GM21515 (cell line): ENCODE results near the gene EIF3M.
A peak's percentile ranks its signal among the peaks of the same experiment; 100 is the strongest.

Source experiments
- ATAC-seq: cut with Tn5 transposase; IDR thresholded peaks from one replicate; pipeline ENCODE4 v1.9.1; 2021; ENCODE audit not compliant: unreplicated experiment

EIF3M gene

DNA sequence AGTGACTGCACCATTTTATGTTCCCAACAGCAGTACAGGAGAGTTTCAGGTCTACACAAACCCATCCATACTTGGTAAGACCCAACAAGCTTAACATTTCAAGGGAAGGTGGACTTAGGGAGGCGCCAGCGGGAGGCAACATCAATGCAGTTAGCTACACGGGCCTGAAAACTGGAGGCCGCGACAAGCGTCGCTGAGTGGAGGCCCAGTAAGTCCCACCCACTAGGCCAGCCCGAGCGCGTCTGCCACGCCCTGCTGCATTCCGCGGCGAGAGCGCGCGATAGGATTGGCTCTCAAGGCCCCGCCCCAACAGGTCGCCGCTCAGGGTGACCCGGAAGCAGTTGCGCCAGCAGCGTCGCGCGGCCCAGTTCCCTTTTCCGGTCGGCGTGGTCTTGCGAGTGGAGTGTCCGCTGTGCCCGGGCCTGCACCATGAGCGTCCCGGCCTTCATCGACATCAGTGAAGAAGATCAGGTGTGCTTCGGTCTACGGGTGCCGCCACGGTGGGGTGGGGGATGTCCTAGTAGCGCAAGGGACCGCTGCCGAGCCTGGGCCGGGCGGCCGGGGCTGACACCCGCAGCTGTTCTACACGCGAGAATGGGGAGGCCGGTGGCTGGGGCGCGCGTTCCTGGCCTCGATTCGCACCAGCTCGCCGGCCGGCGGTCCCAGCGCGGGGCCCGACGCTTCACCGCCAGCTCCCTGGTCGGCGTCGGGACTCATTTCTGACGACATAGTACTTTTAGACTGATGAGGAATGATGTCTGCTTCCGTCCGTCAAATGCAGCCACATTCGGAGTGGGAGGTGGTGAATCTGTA, at the start of gene EIF3M:
EIF3M (plus strand) TSS at position 373 of the 813 bp plus-strand sequence; CDS start at position 430, 57 bp downstream.
- ATAC-seq = peak; percentile 98

DNA sequence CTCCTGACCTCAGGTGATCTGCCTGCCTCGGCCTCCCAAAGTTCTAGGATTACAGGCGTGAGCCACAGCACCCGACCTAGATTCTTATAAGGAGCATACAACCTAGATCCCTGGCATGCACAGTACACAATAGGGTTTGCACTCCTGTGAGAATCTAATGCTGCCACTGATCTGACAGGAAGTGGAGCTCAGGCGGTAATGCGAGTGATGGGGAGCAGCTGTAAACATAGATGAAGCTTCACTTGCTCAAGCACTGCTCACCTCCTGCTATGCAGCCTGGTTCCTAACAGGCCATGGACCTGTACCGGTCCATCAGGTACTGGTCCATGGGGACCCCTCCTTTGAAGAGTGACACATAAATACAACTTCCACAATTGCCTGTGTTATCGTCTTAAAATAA, 44.8 kb upstream of the EIF3M start:
- ATAC-seq = no peak

DNA sequence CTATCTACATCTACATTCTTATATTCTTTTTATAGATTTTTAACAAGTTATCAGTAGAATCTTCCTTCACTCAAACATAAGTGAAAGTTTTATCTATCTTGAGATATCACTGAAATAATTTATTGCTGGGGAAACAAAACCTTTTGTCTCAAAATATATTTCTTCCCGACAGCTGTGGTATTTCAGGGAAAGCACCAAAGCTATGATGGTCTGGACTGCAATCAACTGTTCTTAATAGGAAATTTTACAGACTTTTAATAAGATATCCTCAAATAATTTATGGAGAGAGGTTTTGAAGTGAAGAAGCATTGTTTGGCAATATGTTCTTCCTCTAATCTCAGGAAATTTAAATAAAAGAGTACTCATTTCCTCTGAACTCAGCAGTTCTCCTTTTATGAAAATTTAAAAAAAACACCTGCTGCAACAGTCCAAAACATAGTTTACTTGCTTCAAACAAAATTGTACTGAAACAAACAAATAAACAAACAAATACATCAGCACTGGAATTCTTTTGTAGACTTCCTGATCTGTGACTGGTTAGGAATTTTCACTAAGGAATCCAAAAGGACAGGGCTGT, 33.9 kb upstream of the EIF3M start:
- no peak for ATAC-seq

DNA sequence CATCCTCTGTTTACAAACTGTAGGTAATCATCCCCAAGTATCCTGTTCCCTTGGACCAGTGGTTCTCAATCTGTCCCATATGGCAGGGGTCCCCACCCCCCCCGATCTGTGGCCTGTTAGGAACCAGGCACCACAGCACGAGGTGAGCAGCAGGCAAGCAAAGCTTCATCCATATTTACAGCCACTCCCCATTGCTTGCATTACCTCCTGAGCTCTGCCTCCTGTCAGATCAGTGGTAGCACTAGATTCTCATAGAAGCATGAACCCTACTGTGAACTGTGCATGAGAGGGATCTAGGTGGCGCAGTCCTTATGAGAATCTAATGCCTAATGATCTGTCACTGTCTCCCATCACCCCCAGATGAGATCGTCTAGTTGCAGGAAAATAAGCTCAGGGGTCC, 33.4 kb upstream of the EIF3M start:
- ATAC-seq = no peak

DNA sequence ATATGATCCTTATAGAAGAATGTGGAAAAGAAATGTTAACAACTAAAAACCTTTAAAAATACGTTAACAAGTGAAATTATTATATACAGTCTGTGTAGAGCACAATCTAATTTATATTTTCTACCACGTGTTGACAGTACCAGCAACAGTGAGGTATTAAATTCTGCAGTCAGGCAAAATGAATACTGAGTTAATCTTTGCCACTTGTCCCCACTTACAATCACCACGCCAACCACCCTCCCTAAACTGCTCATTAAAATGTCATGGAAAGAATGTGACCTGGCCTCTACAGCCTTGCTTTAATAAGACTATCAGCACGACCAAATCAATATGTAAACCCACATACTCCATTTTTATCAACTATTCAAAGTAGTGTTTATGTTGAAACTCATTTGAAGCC, 28.5 kb upstream of the EIF3M start:
- no peak for ATAC-seq

DNA sequence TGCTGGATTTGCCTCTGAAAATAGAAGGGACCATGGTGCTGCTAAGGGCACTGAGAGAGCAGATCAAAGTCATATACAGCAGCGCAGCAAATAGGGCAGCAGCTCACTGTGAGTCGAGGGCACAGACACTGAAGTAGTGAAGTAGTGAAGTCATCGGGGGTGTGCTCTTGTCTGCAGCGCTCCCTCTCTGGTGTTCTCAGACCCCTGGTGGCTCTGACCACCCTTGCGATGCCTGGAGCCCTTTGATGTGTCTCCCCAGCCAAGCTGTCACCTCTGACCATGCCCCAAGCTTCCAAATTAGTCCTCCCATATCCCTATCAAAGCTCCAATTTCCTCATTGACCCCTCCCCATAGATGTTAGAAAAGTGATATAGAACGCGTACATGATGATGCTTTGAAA, 27.7 kb upstream of the EIF3M start:
- ATAC-seq = no peak

DNA sequence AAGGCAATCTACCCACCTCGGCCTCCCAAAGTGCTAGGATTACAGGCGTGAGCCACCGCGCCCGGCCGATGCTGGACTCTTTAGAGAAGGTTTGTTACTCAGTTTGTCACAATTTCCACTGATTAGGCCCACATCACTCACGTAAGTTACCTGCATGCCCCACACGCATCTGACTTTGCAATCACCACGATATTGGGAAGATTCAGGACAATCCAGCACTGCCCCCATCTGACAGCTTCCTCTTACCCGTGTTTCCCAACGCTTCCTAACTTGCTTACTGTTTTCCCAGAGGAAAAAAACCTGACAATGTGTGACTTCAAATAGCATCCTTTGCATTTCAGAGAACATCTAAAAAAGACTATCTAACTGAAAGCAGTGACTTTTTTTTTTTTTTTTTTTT, 21.8 kb upstream of the EIF3M start:
- ATAC-seq = no peak

- no peak for ATAC-seq
Measured at GRCh38 chr11:32562839-32563599, 20.6 kb upstream of the EIF3M start.

DNA sequence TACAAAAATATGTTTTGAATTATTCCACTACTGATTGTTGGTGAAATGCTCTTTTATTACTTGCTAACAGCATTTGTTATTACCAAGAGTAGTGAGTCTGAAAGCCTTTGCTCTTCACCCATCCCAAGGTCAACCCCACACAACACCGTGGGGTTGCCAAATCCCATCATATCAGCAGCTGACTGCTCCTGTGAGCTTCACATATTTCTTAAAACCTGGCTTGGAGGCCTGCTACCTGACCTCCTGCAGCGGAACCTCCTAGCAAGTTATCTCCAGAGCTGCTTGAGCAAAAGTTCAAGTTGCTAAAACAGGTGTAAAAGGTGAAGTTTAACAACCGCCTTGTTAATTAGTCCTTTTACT, 20.1 kb upstream of the EIF3M start:
- no peak for ATAC-seq

DNA sequence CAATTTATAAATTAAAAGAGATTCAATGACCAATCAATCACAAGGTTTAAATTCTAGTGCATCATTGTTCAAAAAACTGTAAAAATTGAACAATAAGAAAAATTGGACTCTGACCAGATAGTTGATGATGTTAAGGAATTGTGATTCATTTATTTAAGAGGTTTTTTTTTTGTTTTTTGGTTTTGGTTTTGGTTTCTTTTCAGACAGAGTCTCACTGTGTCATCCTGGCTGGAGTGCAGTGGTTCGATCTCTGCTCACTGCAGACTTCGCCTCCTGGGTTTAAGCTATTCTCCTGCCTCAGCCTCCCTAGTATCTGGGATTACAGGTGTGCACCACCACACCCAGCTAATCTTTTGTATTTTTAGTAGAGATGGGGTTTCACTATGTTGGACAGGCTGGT, 17.1 kb upstream of the EIF3M start:
- ATAC-seq = no peak

DNA sequence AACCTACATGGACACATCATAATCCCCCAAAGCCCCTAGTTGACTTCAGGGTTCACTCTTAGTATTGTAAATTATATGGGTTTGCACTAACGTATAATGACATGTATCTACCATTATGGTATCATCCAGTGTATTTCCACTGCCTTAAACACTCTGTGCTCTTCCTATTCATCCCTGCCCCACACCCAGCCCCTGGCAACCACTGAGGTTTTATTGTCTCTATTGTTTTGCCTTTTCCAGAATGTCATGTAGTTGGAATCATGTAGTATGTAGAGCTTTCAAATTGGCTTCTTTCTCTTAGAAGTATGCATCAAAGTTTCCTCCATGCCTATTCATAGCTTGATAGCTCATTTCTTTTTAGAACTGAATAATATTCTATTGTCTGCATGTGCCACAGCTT, 16.5 kb upstream of the EIF3M start:
- no peak for ATAC-seq

GRCh38 chr11:32569313-32569881, 14.2 kb upstream of the EIF3M start:
- ATAC-seq = no peak

- ATAC-seq = no peak
Measured at GRCh38 chr11:32571039-32571438, 12.6 kb upstream of the EIF3M start.

DNA sequence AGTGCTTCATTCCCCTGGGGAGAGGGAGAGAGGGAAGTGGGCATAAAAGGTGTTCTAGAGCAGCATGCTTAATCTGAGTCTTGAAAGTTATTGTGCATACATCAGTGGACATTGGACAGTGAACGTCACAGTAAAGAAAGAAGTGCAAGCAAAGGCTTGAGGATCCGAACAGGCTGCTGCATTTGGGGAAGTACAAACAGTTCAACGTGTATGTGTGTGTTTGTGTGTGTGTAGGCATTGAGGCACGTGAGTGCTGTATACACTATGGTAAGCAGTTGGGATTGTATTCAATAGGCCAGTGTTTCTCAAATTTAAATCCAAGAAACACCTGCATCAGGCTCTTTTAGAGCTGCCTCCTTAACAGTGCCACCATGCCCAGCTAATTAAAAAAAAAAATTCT, 10.4 kb upstream of the EIF3M start:
- no peak for ATAC-seq

DNA sequence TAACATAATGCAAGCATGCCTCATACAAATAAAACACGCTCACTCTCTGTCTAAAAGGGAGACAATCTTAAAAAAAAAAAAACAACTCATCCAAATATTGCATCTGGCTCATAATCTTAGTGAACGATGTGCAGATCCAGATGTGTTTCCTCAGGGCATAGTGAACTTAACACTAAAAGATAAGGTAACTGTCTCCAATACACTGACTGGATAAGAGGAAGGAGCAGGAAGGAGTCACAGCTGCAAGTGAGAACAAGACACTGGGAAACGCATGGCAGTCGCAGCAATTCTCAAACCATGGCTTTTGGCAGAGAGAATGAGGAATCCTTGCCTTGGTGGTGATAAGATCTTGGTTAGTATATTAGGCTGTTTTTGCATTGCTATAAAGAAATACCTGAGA, 9.2 kb upstream of the EIF3M start:
- ATAC-seq = no peak

DNA sequence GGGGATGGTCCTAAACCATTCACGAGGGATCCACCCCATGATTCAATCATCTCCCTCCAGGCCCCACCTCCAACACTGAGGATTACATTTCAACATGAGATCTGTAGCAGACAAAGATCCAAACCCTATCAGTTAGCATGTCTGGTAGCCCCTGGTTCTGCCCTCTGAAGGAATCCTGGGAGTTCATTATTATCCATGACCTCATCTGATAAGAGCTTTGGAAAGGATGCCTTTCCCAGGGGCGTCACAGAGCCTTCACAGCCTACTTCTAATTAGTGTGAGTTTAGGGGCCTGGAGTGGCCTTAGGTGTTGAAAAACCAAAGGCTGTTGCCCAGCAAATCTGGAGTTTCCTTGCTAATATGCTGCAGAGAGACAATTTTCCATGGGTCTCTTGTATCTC, 8.6 kb upstream of the EIF3M start:
- ATAC-seq = no peak

GRCh38 chr11:32576456-32576855, 7.2 kb upstream of the EIF3M start:
- ATAC-seq = no peak

DNA sequence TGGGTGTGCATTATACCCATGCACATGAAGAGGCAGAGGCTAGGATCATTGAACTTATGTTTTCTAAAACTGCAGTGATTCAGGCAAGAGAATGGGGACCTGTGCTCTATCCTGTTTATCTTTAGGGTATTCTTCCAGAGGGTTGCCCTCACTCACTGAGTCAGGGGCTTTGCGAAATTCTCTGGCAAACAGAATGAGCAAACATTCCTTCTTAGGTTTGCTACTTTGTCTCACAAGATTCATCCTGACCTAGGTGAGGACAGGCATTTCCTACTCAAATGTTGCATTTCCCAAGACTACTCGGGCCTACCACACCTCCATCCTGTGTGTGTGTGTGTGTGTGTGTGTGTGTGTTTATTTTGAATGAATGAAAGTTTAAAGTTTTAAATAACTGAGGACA, 2.7 kb upstream of the EIF3M start:
- no peak for ATAC-seq

DNA sequence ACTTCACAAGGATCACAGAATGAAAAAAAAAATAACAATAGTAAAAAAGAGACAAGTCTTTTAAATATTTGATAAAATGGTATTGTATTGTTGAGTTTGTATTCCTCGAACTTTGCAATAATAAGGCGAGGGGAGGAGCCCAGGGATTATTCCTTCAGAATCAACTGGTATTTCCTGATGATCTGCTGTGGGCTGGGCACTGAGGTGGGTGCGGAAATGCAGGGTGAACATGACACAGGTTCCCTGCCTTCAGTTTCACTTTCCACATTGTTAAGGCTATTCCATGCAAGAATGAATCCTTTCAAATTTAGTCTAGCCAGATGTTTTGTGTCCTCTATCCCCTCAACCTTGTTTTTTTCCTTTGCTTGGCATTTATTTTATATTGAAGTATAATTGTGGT, 2.1 kb upstream of the EIF3M start:
- no peak for ATAC-seq

GRCh38 chr11:32584921-32585320, 1.3 kb downstream of the EIF3M start:
- ATAC-seq = no peak

DNA sequence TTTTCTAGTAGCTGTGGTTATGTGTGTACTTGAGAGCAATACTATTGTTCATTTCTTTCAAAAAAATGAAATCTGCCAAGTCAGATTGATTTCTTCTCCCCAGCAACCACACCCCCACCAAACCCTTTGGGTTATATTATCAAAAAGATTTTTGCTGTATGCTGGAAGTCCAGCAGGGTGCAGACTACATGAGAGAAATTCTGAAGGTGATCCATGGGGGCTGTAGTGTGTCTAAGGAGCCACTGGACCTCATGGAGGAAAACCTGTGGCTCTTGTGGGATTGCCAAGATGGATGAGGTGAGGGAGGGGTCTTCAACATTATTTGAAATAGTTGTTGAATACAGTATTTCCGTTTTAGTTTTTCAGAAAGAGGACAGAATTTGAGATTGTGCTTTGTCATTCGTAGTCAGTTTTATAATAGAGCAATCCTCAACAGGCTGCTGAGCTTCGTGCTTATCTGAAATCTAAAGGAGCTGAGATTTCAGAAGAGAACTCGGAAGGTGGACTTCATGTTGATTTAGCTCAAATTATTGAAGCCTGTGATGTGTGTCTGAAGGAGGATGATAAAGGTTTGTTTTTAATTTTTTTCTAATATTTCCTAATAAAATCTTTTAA, 3.1 kb downstream of the EIF3M start:
- no peak for ATAC-seq
